MV-4-11 (cell line): Measurements from ENCODE around the gene FNDC8.
"Not testable (repeated sequence)": the region's sequence is repeated elsewhere in the genome, so short reads cannot be mapped to it uniquely, and the experiment has no call there.

Source experiments
- DNase-seq: peaks from one replicate; lab custom pipeline; 2025; lab: John Stamatoyannopoulos, UW

FNDC8 gene

GRCh38 chr17:35121315-35121714, at the start of gene FNDC8:
FNDC8 (plus strand) TSS chr17:35121615; CDS start chr17:35121694, 79 bp downstream.
- DNase-seq = no peak

GRCh38 chr17:35073183-35073790, 48.1 kb upstream of the FNDC8 start:
- DNase-seq = no peak

- no peak for DNase-seq
Observed at GRCh38 chr17:35073991-35074627, 47.3 kb upstream of the FNDC8 start.

- DNase-seq = no peak
Observed at GRCh38 chr17:35074711-35075707, 46.4 kb upstream of the FNDC8 start.

GRCh38 chr17:35076874-35077273, 44.5 kb upstream of the FNDC8 start:
- DNase-seq = no peak

- no peak for DNase-seq
Observed at GRCh38 chr17:35079547-35080423, 41.6 kb upstream of the FNDC8 start.

- DNase-seq = peak; percentile 36
Observed at GRCh38 chr17:35080536-35080935, 40.9 kb upstream of the FNDC8 start.

- no peak for DNase-seq
Observed at GRCh38 chr17:35081638-35082037, 39.8 kb upstream of the FNDC8 start.

GRCh38 chr17:35082073-35082657, 39.2 kb upstream of the FNDC8 start:
- no peak for DNase-seq

- DNase-seq = no peak
Observed at GRCh38 chr17:35083071-35083470, 38.3 kb upstream of the FNDC8 start.

- DNase-seq = no peak
Observed at GRCh38 chr17:35084987-35085386, 36.4 kb upstream of the FNDC8 start.

- no peak for DNase-seq
Observed at GRCh38 chr17:35086164-35086563, 35.3 kb upstream of the FNDC8 start.

GRCh38 chr17:35086931-35087573, 34.4 kb upstream of the FNDC8 start:
- DNase-seq = no peak

GRCh38 chr17:35087731-35088355, 33.6 kb upstream of the FNDC8 start:
- peak; percentile 48 for DNase-seq

- DNase-seq = peak; percentile 48
Observed at GRCh38 chr17:35088356-35088880, 33.0 kb upstream of the FNDC8 start.

GRCh38 chr17:35088881-35089585, 32.4 kb upstream of the FNDC8 start:
- peak; percentile 72 for DNase-seq

GRCh38 chr17:35089586-35090296, 31.7 kb upstream of the FNDC8 start:
- peak; percentile 63 for DNase-seq

- not testable (repeated sequence) for DNase-seq
Observed at GRCh38 chr17:35090707-35091106, 30.7 kb upstream of the FNDC8 start.

GRCh38 chr17:35094902-35095301, 26.5 kb upstream of the FNDC8 start:
- peak; percentile 59 for DNase-seq
